Vagina (tissue), 2 donors: ENCODE data around the gene TMEM86A. TPM values are rescaled to one million over a fixed set of nuclear protein-coding genes. Genes with fewer than 3 reads are reported as not detected.

Experiments
- DNase-seq, 2 donors: peaks; one replicate each; pipeline ENCODE4 v3.0.0-alpha.2; 2017; ENCODE audit errors: extremely low spot score in 2 of 2
- H3K27ac ChIP-seq: fragments of 200-600 bp; sonication (generic); one replicate; pipeline ENCODE4 v1.5.1; 2019
- H3K27me3 ChIP-seq: fragments of 200-600 bp; sonication (generic); one replicate; pipeline ENCODE4 v1.5.1; 2019
- H3K36me3 ChIP-seq, 2 donors: fragments of 200-600 bp; sonication (generic); one replicate each; pipeline ENCODE4 v1.5.1; 2017 to 2019
- H3K4me1 ChIP-seq: fragments of 200-600 bp; sonication (generic); one replicate; pipeline ENCODE4 v1.5.1; 2019
- H3K4me3 ChIP-seq, 2 donors: fragments of 200-600 bp; sonication (generic); 1 replicate in 1 of 2; 2 replicates in 1 of 2; pipeline ENCODE4 v1.5.1; 2016 to 2019
- H3K9me3 ChIP-seq: fragments of 200-600 bp; sonication (generic); one replicate; pipeline ENCODE4 v1.5.1; 2019
- CTCF ChIP-seq, 3 experiments: fragments of 450-650 bp in 2 of 3; fragments of 200-600 bp in 1 of 3; sonication (generic) in 1 of 3; IDR thresholded peaks; one replicate each; pipeline ENCODE4 v1.5.1; 2017 to 2019; ENCODE audit warnings: antibody characterized with exemption in 3 of 3, mild to moderate bottlenecking in 2 of 3, moderate library complexity in 2 of 3
- POLR2A ChIP-seq, 2 donors: fragments of 450-650 bp; IDR thresholded peaks; one replicate each; pipeline ENCODE4 v1.6.1; 2017; ENCODE audit warnings: antibody characterized with exemption in 2 of 2, mild to moderate bottlenecking in 2 of 2, moderate library complexity in 2 of 2
- POLR2AphosphoS5 ChIP-seq, 2 donors: sonication (generic); formaldehyde crosslinking; IDR thresholded peaks; one replicate each; pipeline ENCODE4 v1.9.0; 2017; ENCODE audit warnings: antibody characterized with exemption in 2 of 2, mild to moderate bottlenecking in 2 of 2, low read depth in 1 of 2; ENCODE audit not compliant: insufficient read depth in 1 of 2
- intact Hi-C: fragments of 100-400 bp; cut with DNase I; formaldehyde crosslinking; loops from one replicate; pipeline ENCODE4 v1.15.1; 2023
- total RNA-seq: library from RNA; depleted of rRNA; stranded (reverse); fragments of >200 nt; gene quantifications from one replicate; pipeline ENCODE4 v1.2.3, GENCODE V29; 2016

TMEM86A gene
- total RNA-seq, 1 donor from 2014 or later, result 26.8 TPM

DNA sequence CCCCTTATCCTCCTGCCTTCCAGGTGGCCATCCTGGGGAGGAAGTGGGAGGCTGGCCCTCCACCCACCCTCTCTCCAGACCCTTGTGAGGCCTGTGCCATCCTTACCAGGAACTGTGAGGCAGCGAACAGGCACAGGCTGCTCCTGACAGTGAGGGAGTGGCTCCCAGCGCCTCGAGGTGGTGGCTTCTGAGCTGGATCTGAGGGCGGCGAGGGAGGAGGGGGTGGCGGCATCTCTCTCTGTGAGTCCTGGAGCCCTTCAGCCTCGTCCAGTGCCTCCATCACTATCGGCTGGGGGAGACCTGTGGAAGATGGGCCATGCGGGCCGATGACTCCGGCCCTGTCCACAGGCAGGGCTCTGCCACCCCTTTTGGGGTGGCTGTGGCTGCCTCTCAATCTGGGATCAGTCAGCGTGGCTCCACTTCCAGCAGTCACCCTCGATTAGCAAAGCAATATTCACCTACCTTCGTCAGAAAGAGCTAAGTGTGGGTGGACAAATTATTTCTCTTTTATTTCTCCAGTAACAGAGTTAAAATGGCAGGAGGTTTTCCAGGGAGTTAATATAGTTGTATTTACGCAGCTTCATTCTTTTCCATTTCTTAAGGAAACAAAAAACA lies 45.4 kb downstream of the TMEM86A start:
- no peak overlapping the region for H3K27ac ChIP-seq
- no peaks in the 10 kb centered on the region for H3K9me3 ChIP-seq
- H3K36me3 ChIP-seq, result no peaks in the 10 kb centered on the region
- H3K4me1 ChIP-seq, result no peaks in the 10 kb centered on the region
- intact Hi-C loops, result no loop called here
- H3K4me3 ChIP-seq, result no peak overlapping the region
- DNase-seq, result no peak
- no peaks in the 10 kb centered on the region for H3K27me3 ChIP-seq
- no peak for TF ChIP-seq POLR2AphosphoS5 (IDR thresholded peaks at IDR 0.05; ENCODE audit: insufficient read depth in 1 of 2, low read depth in 1 of 2)
- no peak for TF ChIP-seq POLR2A (IDR thresholded peaks at IDR 0.05)
- TF ChIP-seq CTCF (IDR thresholded peaks at IDR 0.05), result no peak

DNA sequence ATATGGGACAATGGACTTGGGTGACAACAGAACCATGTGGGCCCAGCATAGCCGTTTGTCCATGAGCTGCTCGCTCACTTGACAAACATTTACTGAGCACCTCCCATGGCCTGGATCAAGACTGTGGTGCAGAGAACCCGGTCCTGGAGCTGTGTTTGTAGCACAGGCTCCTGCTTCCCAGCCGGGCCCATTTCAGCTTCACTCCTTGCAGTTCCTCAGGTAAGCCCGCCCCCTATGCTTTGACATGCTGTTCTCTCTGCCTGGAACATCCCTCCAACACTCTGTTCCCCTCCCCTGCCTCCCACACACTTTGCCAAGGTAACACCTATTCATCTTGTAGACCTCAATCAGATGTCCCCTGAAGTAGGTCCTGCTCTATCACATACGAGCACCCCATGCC lies 46.7 kb downstream of the TMEM86A start:
- intact Hi-C loops, result no loop called here
- TF ChIP-seq POLR2AphosphoS5 (IDR thresholded peaks at IDR 0.05; ENCODE audit: insufficient read depth in 1 of 2, low read depth in 1 of 2) (no peak), POLR2A (IDR thresholded peaks at IDR 0.05) (no peak), CTCF (IDR thresholded peaks at IDR 0.05) (no peak)
- DNase-seq, result no peak
- Histone ChIP-seq H3K4me1 (peaks cover 9% of the 10 kb centered on the region), H3K9me3 (no peaks in the 10 kb centered on the region), H3K27me3 (no peaks in the 10 kb centered on the region), H3K27ac (no peak overlapping the region), H3K4me3 (no peak overlapping the region), H3K36me3 (no peaks in the 10 kb centered on the region)

- Histone ChIP-seq H3K4me3 (no peak overlapping the region), H3K9me3 (no peaks in the 10 kb centered on the region), H3K27me3 (no peaks in the 10 kb centered on the region), H3K4me1 (peaks cover 9% of the 10 kb centered on the region), H3K27ac (no peak overlapping the region), H3K36me3 (no peaks in the 10 kb centered on the region)
- no peak for DNase-seq
- intact Hi-C loops, result no loop called here
- TF ChIP-seq POLR2AphosphoS5 (IDR thresholded peaks at IDR 0.05; ENCODE audit: insufficient read depth in 1 of 2, low read depth in 1 of 2) (no peak), POLR2A (IDR thresholded peaks at IDR 0.05) (no peak), CTCF (IDR thresholded peaks at IDR 0.05) (no peak)
These were observed 50.3 kb downstream of the TMEM86A start for GRCh38 chr11:18748766-18749365.

- intact Hi-C loops, result no loop called here
- Histone ChIP-seq H3K4me3 (no peak overlapping the region), H3K27ac (no peak overlapping the region), H3K9me3 (no peaks in the 10 kb centered on the region), H3K27me3 (no peaks in the 10 kb centered on the region), H3K36me3 (no peaks in the 10 kb centered on the region), H3K4me1 (peaks cover 9% of the 10 kb centered on the region)
- DNase-seq, result no peak
- TF ChIP-seq POLR2AphosphoS5 (IDR thresholded peaks at IDR 0.05; ENCODE audit: insufficient read depth in 1 of 2, low read depth in 1 of 2), result no peak
- no peak for TF ChIP-seq CTCF (IDR thresholded peaks at IDR 0.05)
- TF ChIP-seq POLR2A (IDR thresholded peaks at IDR 0.05), result no peak
These were observed 51.2 kb downstream of the TMEM86A start for GRCh38 chr11:18749681-18750319.

GRCh38 chr11:18750944-18751343 lies 52.4 kb downstream of the TMEM86A start:
- H3K27me3 ChIP-seq, result no peaks in the 10 kb centered on the region
- H3K4me3 ChIP-seq, result no peak overlapping the region
- no peaks in the 10 kb centered on the region for H3K36me3 ChIP-seq
- TF ChIP-seq POLR2AphosphoS5 (IDR thresholded peaks at IDR 0.05; ENCODE audit: insufficient read depth in 1 of 2, low read depth in 1 of 2) (no peak), CTCF (IDR thresholded peaks at IDR 0.05) (no peak)
- intact Hi-C loops, result no loop called here
- H3K9me3 ChIP-seq, result no peaks in the 10 kb centered on the region
- no peak for DNase-seq
- H3K4me1 ChIP-seq, result peaks cover 9% of the 10 kb centered on the region
- H3K27ac ChIP-seq, result no peak overlapping the region
